PC-3 (cell line): ENCODE measurements around the gene DBP. TPM values are rescaled to one million over a fixed set of nuclear protein-coding genes. Genes with fewer than 3 reads are reported as not detected.

Experiments used
- ATAC-seq: fragments of 200-7000 bp; cut with Tn5 transposase; 2 replicates; pipeline ENCODE4 v1.9.1; 2020; ENCODE audit warnings: mild to moderate bottlenecking, moderate library complexity
- BruUV-seq: library from RNA; stranded (reverse); fragments of 400-500 nt; replicated peaks from 2 replicates; lab custom pipeline; 2021; lab: Mats Ljungman, UMichigan
- CTCF ChIA-PET: fragments of 300-600 bp; sonication (Branson Sonifier 250); formaldehyde crosslinking; loops from one replicate; lab custom pipeline; 2022; ENCODE audit warnings: antibody characterized with exemption; lab: Charles Lee
- POLR2A ChIA-PET: fragments of 300-600 bp; sonication (Branson Sonifier 250); formaldehyde crosslinking; loops from one replicate; lab custom pipeline; 2022; ENCODE audit warnings: antibody characterized with exemption; ENCODE audit not compliant: unreplicated experiment; lab: Charles Lee
- DNase-seq: peaks from one replicate; pipeline ENCODE4 v3.0.0-alpha.2; 2015
- H2AFZ ChIP-seq: fragments of 300-600 bp; sonication (generic); 2 replicates; pipeline ENCODE4 v1.6.0; 2016; ENCODE audit warnings: antibody characterized with exemption, low read length
- H3F3A ChIP-seq: fragments of 300-600 bp; sonication (generic); one replicate; pipeline ENCODE4 v1.6.0; 2017; ENCODE audit warnings: antibody characterized with exemption, low read length, control low read depth, mild to moderate bottlenecking; ENCODE audit not compliant: unreplicated experiment
- H3K27ac ChIP-seq: fragments of 300-600 bp; sonication (generic); 2 replicates; pipeline ENCODE4 v1.5.1; 2016; ENCODE audit warnings: mild to moderate bottlenecking, low read length
- H3K27me3 ChIP-seq: fragments of 300-600 bp; sonication (generic); 2 replicates; pipeline ENCODE4 v1.6.1; 2016; ENCODE audit warnings: low read length, mixed read lengths
- H3K36me3 ChIP-seq: fragments of 300-600 bp; sonication (generic); 2 replicates; pipeline ENCODE4 v1.6.1; 2016; ENCODE audit warnings: low read depth, mixed run types, low read length, mixed read lengths
- H3K4me1 ChIP-seq: fragments of 300-600 bp; sonication (generic); 2 replicates; pipeline ENCODE4 v1.5.1; 2016; ENCODE audit warnings: low read length; ENCODE audit not compliant: insufficient read depth
- H3K4me2 ChIP-seq: fragments of 300-600 bp; sonication (generic); 2 replicates; pipeline ENCODE4 v1.6.0; 2016; ENCODE audit warnings: low read length
- H3K4me3 ChIP-seq: fragments of 300-600 bp; sonication (generic); 2 replicates; pipeline ENCODE4 v1.5.1; 2016; ENCODE audit warnings: mild to moderate bottlenecking, low read length, mixed read lengths
- H3K79me2 ChIP-seq: fragments of 300-600 bp; sonication (generic); 2 replicates; pipeline ENCODE4 v1.6.1; 2017; ENCODE audit warnings: low read length, mixed read lengths
- H3K9ac ChIP-seq: fragments of 300-600 bp; sonication (generic); 2 replicates; pipeline ENCODE4 v1.6.0; 2016; ENCODE audit warnings: mild to moderate bottlenecking, low read length
- H3K9me2 ChIP-seq: fragments of 300-600 bp; sonication (generic); replicated peaks from 2 replicates; pipeline ENCODE4 v1.6.1; 2016; ENCODE audit warnings: mixed run types, low read length, mixed read lengths
- H3K9me3 ChIP-seq: fragments of 300-600 bp; sonication (generic); 2 replicates; pipeline ENCODE4 v1.6.1; 2016; ENCODE audit warnings: low read length, mixed read lengths
- H4K20me1 ChIP-seq: fragments of 300-600 bp; sonication (generic); 2 replicates; pipeline ENCODE4 v1.6.1; 2016; ENCODE audit warnings: low read length, mixed read lengths
- EZH2 ChIP-seq: fragments of 300-600 bp; sonication (generic); IDR thresholded peaks from one replicate; pipeline ENCODE4 v1.6.1; 2017; ENCODE audit warnings: antibody characterized with exemption, mild to moderate bottlenecking, low read length; ENCODE audit not compliant: unreplicated experiment
- EZH2phosphoT487 ChIP-seq: fragments of 300-600 bp; sonication (generic); IDR thresholded peaks from 2 replicates; pipeline ENCODE4 v1.6.1; 2018; ENCODE audit warnings: mild to moderate bottlenecking, antibody characterized with exemption, low read length, borderline replicate concordance
- intact Hi-C: fragments of 100-400 bp; cut with micrococcal nuclease; formaldehyde crosslinking; loops from 2 replicates; pipeline ENCODE4 v1.9.0; 2023
- total RNA-seq: library from RNA; depleted of rRNA; stranded (reverse); fragments of >200 nt; gene quantifications from 2 replicates; pipeline ENCODE4 v1.2.3, GENCODE V29; 2014
- TF ChIP-seq, protein P1 (sequence below): fragments of 300-600 bp; sonication (generic); conservative IDR thresholded peaks from 2 replicates; pipeline ENCODE4 v1.5.1; 2017; ENCODE audit warnings: antibody characterized with exemption, low read depth, mild to moderate bottlenecking, low read length

The DBP gene
- total RNA-seq, 1 experiment from 2014 or later, result 12.2 TPM

DNA sequence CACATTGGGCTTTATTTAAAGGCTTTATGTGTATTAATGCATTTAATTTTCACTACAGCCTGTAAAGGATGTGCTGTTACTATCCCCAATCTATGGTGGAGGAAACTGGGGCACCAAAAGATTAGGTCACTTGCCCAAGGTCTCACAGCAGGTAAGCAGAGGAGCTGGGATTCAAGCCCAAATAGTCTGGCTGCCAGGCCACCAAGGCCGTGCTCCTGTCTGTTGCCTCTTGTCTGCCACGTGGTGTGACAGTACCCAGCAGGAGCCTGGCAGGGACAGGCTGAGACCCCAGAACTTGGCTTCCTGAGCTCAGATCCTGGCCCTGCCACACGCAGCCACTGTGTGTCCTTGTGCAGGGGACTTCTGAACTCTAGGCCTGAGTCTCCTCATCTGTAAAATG is 31.2 kb upstream of the DBP start:
- H3K27me3 ChIP-seq, result no peaks in the 10 kb centered on the region
- no peaks in the 10 kb centered on the region for H3K9me3 ChIP-seq
- H3K9me2 ChIP-seq, result no peaks in the 10 kb centered on the region
- no peaks in the 10 kb centered on the region for H3K36me3 ChIP-seq
- DNase-seq (no peak), ATAC-seq (no peak)
- no peak for TF ChIP-seq EZH2phosphoT487
- no peak for TF ChIP-seq EZH2
- TF ChIP-seq, protein P1, sequence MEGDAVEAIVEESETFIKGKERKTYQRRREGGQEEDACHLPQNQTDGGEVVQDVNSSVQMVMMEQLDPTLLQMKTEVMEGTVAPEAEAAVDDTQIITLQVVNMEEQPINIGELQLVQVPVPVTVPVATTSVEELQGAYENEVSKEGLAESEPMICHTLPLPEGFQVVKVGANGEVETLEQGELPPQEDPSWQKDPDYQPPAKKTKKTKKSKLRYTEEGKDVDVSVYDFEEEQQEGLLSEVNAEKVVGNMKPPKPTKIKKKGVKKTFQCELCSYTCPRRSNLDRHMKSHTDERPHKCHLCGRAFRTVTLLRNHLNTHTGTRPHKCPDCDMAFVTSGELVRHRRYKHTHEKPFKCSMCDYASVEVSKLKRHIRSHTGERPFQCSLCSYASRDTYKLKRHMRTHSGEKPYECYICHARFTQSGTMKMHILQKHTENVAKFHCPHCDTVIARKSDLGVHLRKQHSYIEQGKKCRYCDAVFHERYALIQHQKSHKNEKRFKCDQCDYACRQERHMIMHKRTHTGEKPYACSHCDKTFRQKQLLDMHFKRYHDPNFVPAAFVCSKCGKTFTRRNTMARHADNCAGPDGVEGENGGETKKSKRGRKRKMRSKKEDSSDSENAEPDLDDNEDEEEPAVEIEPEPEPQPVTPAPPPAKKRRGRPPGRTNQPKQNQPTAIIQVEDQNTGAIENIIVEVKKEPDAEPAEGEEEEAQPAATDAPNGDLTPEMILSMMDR, result no peak
- H3K4me3 ChIP-seq, result no peak overlapping the region
- no TSS peak for BruUV-seq
- H2AFZ ChIP-seq, result no peak overlapping the region
- no peaks in the 10 kb centered on the region for H3F3A ChIP-seq
- CTCF ChIA-PET, result no interaction called here
- POLR2A ChIA-PET, result no interaction called here
- no peaks in the 10 kb centered on the region for H3K79me2 ChIP-seq
- H3K4me1 ChIP-seq, result no peaks in the 10 kb centered on the region
- H4K20me1 ChIP-seq, result no peaks in the 10 kb centered on the region
- H3K27ac ChIP-seq, result no peak overlapping the region
- intact Hi-C loops, result no loop called here
- H3K4me2 ChIP-seq, result no peak overlapping the region
- no peak overlapping the region for H3K9ac ChIP-seq

DNA sequence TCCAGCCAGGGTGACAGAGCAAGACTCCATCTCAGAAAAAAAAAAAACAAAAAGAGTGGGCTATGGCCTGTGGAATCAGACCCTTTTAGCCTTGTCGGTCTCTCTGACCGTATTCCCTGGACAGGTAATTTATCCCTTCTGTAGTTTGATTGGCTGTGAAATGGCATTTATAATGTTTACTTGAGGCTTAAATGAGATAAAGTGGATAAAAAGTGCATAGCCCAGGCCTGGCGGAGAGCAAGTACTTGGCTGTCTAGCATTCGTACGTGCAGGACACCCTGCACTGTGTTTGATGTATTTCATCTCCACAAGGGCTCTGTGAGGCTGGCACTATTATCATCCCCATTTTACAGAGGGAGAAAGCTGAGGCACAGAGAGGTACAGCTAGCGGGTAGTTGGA is 28.6 kb upstream of the DBP start:
- BruUV-seq, result no TSS peak
- no peak overlapping the region for H2AFZ ChIP-seq
- no peaks in the 10 kb centered on the region for H3K36me3 ChIP-seq
- TF ChIP-seq EZH2phosphoT487 (no peak), EZH2 (no peak)
- TF ChIP-seq, protein P1, result no peak
- H3K27ac ChIP-seq, result no peak overlapping the region
- ChIA-PET POLR2A (no interaction called here), CTCF (no interaction called here)
- H3F3A ChIP-seq, result no peaks in the 10 kb centered on the region
- ATAC-seq (no peak), DNase-seq (no peak)
- no peaks in the 10 kb centered on the region for H3K4me1 ChIP-seq
- H3K9me2 ChIP-seq, result no peaks in the 10 kb centered on the region
- H3K9ac ChIP-seq, result no peak overlapping the region
- no peaks in the 10 kb centered on the region for H3K27me3 ChIP-seq
- no peak overlapping the region for H3K4me2 ChIP-seq
- no peaks in the 10 kb centered on the region for H3K79me2 ChIP-seq
- no peak overlapping the region for H3K4me3 ChIP-seq
- H3K9me3 ChIP-seq, result no peaks in the 10 kb centered on the region
- intact Hi-C loops, result no loop called here
- H4K20me1 ChIP-seq, result no peaks in the 10 kb centered on the region

DNA sequence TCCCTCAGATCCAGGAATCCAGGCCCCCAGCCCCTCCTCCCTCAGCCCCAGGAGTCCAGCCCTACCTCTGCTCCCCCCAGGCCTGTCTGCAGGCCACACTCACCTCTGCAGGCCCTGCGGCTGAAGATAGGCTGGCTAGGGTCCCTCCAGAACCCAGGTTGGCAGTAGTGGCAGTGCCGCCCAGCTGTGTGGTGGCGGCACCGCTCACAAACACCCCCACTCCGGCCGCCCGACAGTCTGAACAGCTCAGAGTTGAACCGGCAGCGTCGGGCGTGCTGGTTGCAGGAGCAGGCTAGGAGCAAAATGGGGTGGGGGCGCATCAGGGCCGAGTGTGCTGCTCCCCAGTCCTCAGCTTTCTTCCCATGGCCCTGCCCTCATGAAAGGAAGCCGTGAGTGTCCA is 27.3 kb upstream of the DBP start:
- no peaks in the 10 kb centered on the region for H3K9me3 ChIP-seq
- ATAC-seq (no peak), DNase-seq (no peak)
- TF ChIP-seq EZH2phosphoT487, result no peak
- TF ChIP-seq, protein P1, result no peak
- TF ChIP-seq EZH2, result no peak
- no peaks in the 10 kb centered on the region for H3K79me2 ChIP-seq
- H3K4me2 ChIP-seq, result no peak overlapping the region
- H3K9ac ChIP-seq, result no peak overlapping the region
- no peaks in the 10 kb centered on the region for H3K9me2 ChIP-seq
- H3K27me3 ChIP-seq, result no peaks in the 10 kb centered on the region
- H3K27ac ChIP-seq, result no peak overlapping the region
- H3F3A ChIP-seq, result no peaks in the 10 kb centered on the region
- H3K4me1 ChIP-seq, result no peaks in the 10 kb centered on the region
- H3K4me3 ChIP-seq, result no peak overlapping the region
- H4K20me1 ChIP-seq, result no peaks in the 10 kb centered on the region
- H3K36me3 ChIP-seq, result no peaks in the 10 kb centered on the region
- intact Hi-C loops, result no loop called here
- no peak overlapping the region for H2AFZ ChIP-seq
- no TSS peak for BruUV-seq
- CTCF ChIA-PET, result no interaction called here
- POLR2A ChIA-PET, result no interaction called here
